Measurements from ENCODE around the gene CEACAM4.

CEACAM4 gene

GRCh38 chr19:41638641-41639081 lies 11.8 kb upstream of the CEACAM4 start:
- Histone ChIP-seq H3K9me3 (ENCODE audit: control insufficient read depth, insufficient read depth, low read length) (peaks cover 15% of the 10 kb centered on the region; the same call in 1 of the 2 replicates), H3K4me3 (ENCODE audit: low read depth, low read length) (no peak overlapping the region), H3K27me3 (ENCODE audit: control insufficient read depth, insufficient read depth, low read length) (no peaks in the 10 kb centered on the region), H3K36me3 (ENCODE audit: control insufficient read depth, insufficient read depth, low read length) (no peaks in the 10 kb centered on the region), H3K4me1 (ENCODE audit: control insufficient read depth, insufficient read depth, low read length) (no peaks in the 10 kb centered on the region), H3K9ac (ENCODE audit: low read depth, low read length) (no peak overlapping the region), H3K27ac (ENCODE audit: low read depth, low read length) (no peak overlapping the region)

GRCh38 chr19:41637484-41637883 lies 10.6 kb upstream of the CEACAM4 start:
- H3K27me3 ChIP-seq (ENCODE audit: control insufficient read depth, insufficient read depth, low read length) = no peaks in the 10 kb centered on the region
- peaks cover 27% of the 10 kb centered on the region for H3K9me3 ChIP-seq (ENCODE audit: control insufficient read depth, insufficient read depth, low read length)
- H3K27ac ChIP-seq (ENCODE audit: low read depth, low read length) = no peak overlapping the region
- no peak overlapping the region for H3K4me3 ChIP-seq (ENCODE audit: low read depth, low read length)
- no peak overlapping the region for H3K9ac ChIP-seq (ENCODE audit: low read depth, low read length)
- H3K4me1 ChIP-seq (ENCODE audit: control insufficient read depth, insufficient read depth, low read length) = no peaks in the 10 kb centered on the region
- H3K36me3 ChIP-seq (ENCODE audit: control insufficient read depth, insufficient read depth, low read length) = no peaks in the 10 kb centered on the region

GRCh38 chr19:41627966-41628675 lies 1.2 kb upstream of the CEACAM4 start:
- Histone ChIP-seq H3K4me3 (ENCODE audit: low read depth, low read length) (no peak overlapping the region), H3K9me3 (ENCODE audit: control insufficient read depth, insufficient read depth, low read length) (peaks cover 60% of the 10 kb centered on the region), H3K27ac (ENCODE audit: low read depth, low read length) (no peak overlapping the region), H3K9ac (ENCODE audit: low read depth, low read length) (no peak overlapping the region), H3K36me3 (ENCODE audit: control insufficient read depth, insufficient read depth, low read length) (no peaks in the 10 kb centered on the region), H3K4me1 (ENCODE audit: control insufficient read depth, insufficient read depth, low read length) (no peaks in the 10 kb centered on the region), H3K27me3 (ENCODE audit: control insufficient read depth, insufficient read depth, low read length) (no peaks in the 10 kb centered on the region)

GRCh38 chr19:41626278-41626677 lies 596 bp downstream of the CEACAM4 start:
- no peak overlapping the region for H3K27ac ChIP-seq (ENCODE audit: low read depth, low read length)
- H3K9ac ChIP-seq (ENCODE audit: low read depth, low read length) = no peak overlapping the region
- H3K36me3 ChIP-seq (ENCODE audit: control insufficient read depth, insufficient read depth, low read length) = no peaks in the 10 kb centered on the region
- no peak overlapping the region for H3K4me3 ChIP-seq (ENCODE audit: low read depth, low read length)
- peaks cover 61% of the 10 kb centered on the region for H3K9me3 ChIP-seq (ENCODE audit: control insufficient read depth, insufficient read depth, low read length)
- H3K4me1 ChIP-seq (ENCODE audit: control insufficient read depth, insufficient read depth, low read length) = no peaks in the 10 kb centered on the region
- H3K27me3 ChIP-seq (ENCODE audit: control insufficient read depth, insufficient read depth, low read length) = no peaks in the 10 kb centered on the region

- H3K27me3 ChIP-seq (ENCODE audit: control insufficient read depth, insufficient read depth, low read length) = no peaks in the 10 kb centered on the region
These were observed 1.9 kb downstream of the CEACAM4 start for GRCh38 chr19:41624937-41625336.

GRCh38 chr19:41624515-41624914 lies 2.4 kb downstream of the CEACAM4 start:
- no peaks in the 10 kb centered on the region for H3K27me3 ChIP-seq (ENCODE audit: control insufficient read depth, insufficient read depth, low read length)
- peaks cover 54% of the 10 kb centered on the region for H3K9me3 ChIP-seq (ENCODE audit: control insufficient read depth, insufficient read depth, low read length)
- no peak overlapping the region for H3K4me3 ChIP-seq (ENCODE audit: low read depth, low read length)
- no peaks in the 10 kb centered on the region for H3K36me3 ChIP-seq (ENCODE audit: control insufficient read depth, insufficient read depth, low read length)
- H3K9ac ChIP-seq (ENCODE audit: low read depth, low read length) = no peak overlapping the region
- no peak overlapping the region for H3K27ac ChIP-seq (ENCODE audit: low read depth, low read length)
- H3K4me1 ChIP-seq (ENCODE audit: control insufficient read depth, insufficient read depth, low read length) = no peaks in the 10 kb centered on the region

More at GRCh38 chr19:41624937-41625336, 1.9 kb downstream of the CEACAM4 start:
- Histone ChIP-seq H3K27ac (ENCODE audit: low read depth, low read length) (no peak overlapping the region), H3K36me3 (ENCODE audit: control insufficient read depth, insufficient read depth, low read length) (no peaks in the 10 kb centered on the region), H3K9ac (ENCODE audit: low read depth, low read length) (no peak overlapping the region), H3K4me1 (ENCODE audit: control insufficient read depth, insufficient read depth, low read length) (no peaks in the 10 kb centered on the region), H3K4me3 (ENCODE audit: low read depth, low read length) (no peak overlapping the region), H3K9me3 (ENCODE audit: control insufficient read depth, insufficient read depth, low read length) (peaks cover 57% of the 10 kb centered on the region)

- no peak overlapping the region for H3K4me3 ChIP-seq (ENCODE audit: low read depth, low read length)
- no peaks in the 10 kb centered on the region for H3K27me3 ChIP-seq (ENCODE audit: control insufficient read depth, insufficient read depth, low read length)
- no peaks in the 10 kb centered on the region for H3K4me1 ChIP-seq (ENCODE audit: control insufficient read depth, insufficient read depth, low read length)
- H3K9ac ChIP-seq (ENCODE audit: low read depth, low read length) = no peak overlapping the region
- peaks cover 52% of the 10 kb centered on the region for H3K9me3 ChIP-seq (ENCODE audit: control insufficient read depth, insufficient read depth, low read length)
- no peak overlapping the region for H3K27ac ChIP-seq (ENCODE audit: low read depth, low read length)
- no peaks in the 10 kb centered on the region for H3K36me3 ChIP-seq (ENCODE audit: control insufficient read depth, insufficient read depth, low read length)
These were observed 3.5 kb downstream of the CEACAM4 start for GRCh38 chr19:41623360-41623759.

- no peak overlapping the region for H3K9ac ChIP-seq (ENCODE audit: low read depth, low read length)
- H3K4me1 ChIP-seq (ENCODE audit: control insufficient read depth, insufficient read depth, low read length) = no peaks in the 10 kb centered on the region
- H3K36me3 ChIP-seq (ENCODE audit: control insufficient read depth, insufficient read depth, low read length) = no peaks in the 10 kb centered on the region
- H3K4me3 ChIP-seq (ENCODE audit: low read depth, low read length) = no peak overlapping the region
- no peaks in the 10 kb centered on the region for H3K27me3 ChIP-seq (ENCODE audit: control insufficient read depth, insufficient read depth, low read length)
- peaks cover 38% of the 10 kb centered on the region; the same call in 1 of the 2 replicates for H3K9me3 ChIP-seq (ENCODE audit: control insufficient read depth, insufficient read depth, low read length)
- H3K27ac ChIP-seq (ENCODE audit: low read depth, low read length) = no peak overlapping the region
These were observed 5.2 kb downstream of the CEACAM4 start for GRCh38 chr19:41621654-41622053.

- H3K27me3 ChIP-seq (ENCODE audit: control insufficient read depth, insufficient read depth, low read length) = no peaks in the 10 kb centered on the region
These were observed 5.6 kb downstream of the CEACAM4 start for GRCh38 chr19:41621226-41621625.

GRCh38 chr19:41620171-41620570 lies 6.7 kb downstream of the CEACAM4 start:
- Histone ChIP-seq H3K27me3 (ENCODE audit: control insufficient read depth, insufficient read depth, low read length) (no peaks in the 10 kb centered on the region), H3K9me3 (ENCODE audit: control insufficient read depth, insufficient read depth, low read length) (peaks cover 33% of the 10 kb centered on the region; the same call in 1 of the 2 replicates), H3K4me1 (ENCODE audit: control insufficient read depth, insufficient read depth, low read length) (no peaks in the 10 kb centered on the region), H3K27ac (ENCODE audit: low read depth, low read length) (no peak overlapping the region), H3K9ac (ENCODE audit: low read depth, low read length) (no peak overlapping the region), H3K36me3 (ENCODE audit: control insufficient read depth, insufficient read depth, low read length) (no peaks in the 10 kb centered on the region), H3K4me3 (ENCODE audit: low read depth, low read length) (no peak overlapping the region)

More at GRCh38 chr19:41621226-41621625, 5.6 kb downstream of the CEACAM4 start:
- H3K27ac ChIP-seq (ENCODE audit: low read depth, low read length) = no peak overlapping the region
- H3K4me1 ChIP-seq (ENCODE audit: control insufficient read depth, insufficient read depth, low read length) = no peaks in the 10 kb centered on the region
- H3K9me3 ChIP-seq (ENCODE audit: control insufficient read depth, insufficient read depth, low read length) = peaks cover 38% of the 10 kb centered on the region; the same call in 1 of the 2 replicates
- H3K36me3 ChIP-seq (ENCODE audit: control insufficient read depth, insufficient read depth, low read length) = no peaks in the 10 kb centered on the region
- no peak overlapping the region for H3K4me3 ChIP-seq (ENCODE audit: low read depth, low read length)
- H3K9ac ChIP-seq (ENCODE audit: low read depth, low read length) = no peak overlapping the region

GRCh38 chr19:41619018-41619556 lies 7.8 kb downstream of the CEACAM4 start:
- H3K9me3 ChIP-seq (ENCODE audit: control insufficient read depth, insufficient read depth, low read length) = peaks cover 31% of the 10 kb centered on the region
- H3K4me3 ChIP-seq (ENCODE audit: low read depth, low read length) = no peak overlapping the region
- H3K27ac ChIP-seq (ENCODE audit: low read depth, low read length) = no peak overlapping the region
- no peaks in the 10 kb centered on the region for H3K4me1 ChIP-seq (ENCODE audit: control insufficient read depth, insufficient read depth, low read length)
- no peaks in the 10 kb centered on the region for H3K36me3 ChIP-seq (ENCODE audit: control insufficient read depth, insufficient read depth, low read length)
- no peaks in the 10 kb centered on the region for H3K27me3 ChIP-seq (ENCODE audit: control insufficient read depth, insufficient read depth, low read length)
- no peak overlapping the region for H3K9ac ChIP-seq (ENCODE audit: low read depth, low read length)

All from HUES48 (cell line).